Kidney (tissue), 14 donors: ENCODE results near the gene LMX1B. TPM values are rescaled to one million over a fixed set of nuclear protein-coding genes. Genes with fewer than 3 reads are reported as not detected.

Source experiments
- DNase-seq, 5 donors: peaks; one replicate each; pipeline ENCODE4 v3.0.0-alpha.2; 2013 to 2020
- FAIRE-seq: peaks from 2 replicates; lab custom pipeline; 2012; peaks lifted over from hg19 to GRCh38; lab: Jason Lieb, UNC
- H3K27ac ChIP-seq, 2 donors: one replicate each; pipeline ENCODE4 v1.7.0; 2013; ENCODE audit warnings: low read depth in 2 of 2, low read length in 2 of 2, inconsistent platforms in 1 of 2
- H3K27me3 ChIP-seq: one replicate; pipeline ENCODE4 v1.7.1; 2013; ENCODE audit warnings: low read length, inconsistent platforms; ENCODE audit not compliant: control insufficient read depth, insufficient read depth
- H3K36me3 ChIP-seq, 3 donors: one replicate each; pipeline versions ENCODE4 v1.7.0 to v1.7.1; 2013; ENCODE audit warnings: low read length in 3 of 3, control low read depth in 1 of 3, inconsistent platforms in 1 of 3; ENCODE audit not compliant: insufficient read depth in 3 of 3, control insufficient read depth in 2 of 3
- H3K4me1 ChIP-seq, 3 donors: one replicate each; pipeline versions ENCODE4 v1.7.0 to v1.7.1; 2013; ENCODE audit warnings: low read length in 3 of 3, inconsistent platforms in 1 of 3, low read depth in 1 of 3; ENCODE audit not compliant: control insufficient read depth in 2 of 3, insufficient read depth in 2 of 3
- H3K4me3 ChIP-seq, 3 donors: one replicate each; pipeline versions ENCODE4 v1.7.0 to v1.8.1; 2013; ENCODE audit warnings: low read length in 3 of 3, control low read depth in 1 of 3, inconsistent platforms in 1 of 3
- H3K9ac ChIP-seq, 3 donors: one replicate each; pipeline versions ENCODE4 v1.7.0 to v1.7.1; 2013; ENCODE audit warnings: low read length in 3 of 3, control low read depth in 1 of 3, inconsistent platforms in 1 of 3
- H3K9me3 ChIP-seq, 3 donors: one replicate each; pipeline versions ENCODE4 v1.7.0 to v1.7.1; 2013; ENCODE audit warnings: low read length in 3 of 3, control low read depth in 1 of 3, inconsistent platforms in 1 of 3; ENCODE audit not compliant: control insufficient read depth in 2 of 3, insufficient read depth in 1 of 3
- intact Hi-C: fragments of 100-400 bp; cut with DNase I; formaldehyde crosslinking; loops from one replicate; pipeline ENCODE4 v1.11.1; 2022
- polyA plus RNA-seq: library from polyadenylated mRNA; stranded (reverse); fragments of 350-450 nt; fragmentation: Illumina TruSeq; extraction: RNeasy Lipid Tissue Mini Kit (QIAGEN cat#74804); gene quantifications from one replicate; pipeline ENCODE4 v1.2.3, GENCODE V29; 2014; ENCODE audit warnings: low read depth, low replicate concordance; ENCODE audit not compliant: insufficient read depth
- total RNA-seq: library from RNA; stranded (reverse); fragmentation: NEBNext Ultra II Directional; extraction: Animal tissue kit (Norgen Biotek cat#: 25700); gene quantifications from one replicate; pipeline ENCODE4 v1.2.1, GENCODE V29; 2021
- TF ChIP-seq, protein P1 (sequence below): IDR thresholded peaks from 3 replicates; pipeline ENCODE4 v1.5.1; 2012; ENCODE audit warnings: mild to moderate bottlenecking, moderate library complexity, borderline replicate concordance; ENCODE audit not compliant: insufficient read depth; ENCODE audit errors: extremely low read depth
- donor health status: control.
- donor health status: control.
- donor health status: control.
- donor health status: control.
- donor health status: control.
- donor health status: DM: yes; HTN: yes; CAD: no.
- donor health status: Normal renal cell carcinoma (clear cell type).

Gene LMX1B
- total and polyA plus RNA-seq, 2 donors from 2014 or later: 0.57 to 2.6 TPM

DNA sequence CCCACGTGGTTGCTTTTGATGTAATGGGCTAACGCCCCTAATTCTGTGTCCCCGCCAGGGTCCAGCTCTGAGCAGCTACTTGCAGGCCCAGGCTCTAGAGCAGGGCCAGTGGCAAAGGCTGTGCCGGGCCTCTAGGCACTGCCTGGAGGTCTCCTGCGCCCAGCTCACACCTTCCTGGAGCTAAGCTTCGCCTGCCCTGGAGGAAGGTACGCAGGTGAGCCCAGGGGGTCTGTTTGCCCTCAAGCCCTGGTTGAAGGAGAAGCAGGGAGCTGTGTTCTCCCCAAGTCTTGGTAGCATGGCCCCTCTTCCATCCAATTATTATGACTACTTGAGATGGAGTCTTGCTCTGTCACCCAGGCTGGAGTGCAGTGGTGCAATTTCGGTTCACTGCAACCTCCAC is 5.2 kb upstream of the LMX1B start:
- intact Hi-C loops: no loop called here
- Histone ChIP-seq H3K27ac (no peak overlapping the region), H3K9me3 (no peaks in the 10 kb centered on the region), H3K4me1 (peaks cover 0 to 18% (median 4%) of the 10 kb centered on the region in 3 donors), H3K9ac (no peak overlapping the region), H3K36me3 (no peaks in the 10 kb centered on the region), H3K27me3 (peaks cover 9% of the 10 kb centered on the region), H3K4me3 (no peak overlapping the region)
- FAIRE-seq (no peak), DNase-seq (no peak)
- TF ChIP-seq, protein P1, sequence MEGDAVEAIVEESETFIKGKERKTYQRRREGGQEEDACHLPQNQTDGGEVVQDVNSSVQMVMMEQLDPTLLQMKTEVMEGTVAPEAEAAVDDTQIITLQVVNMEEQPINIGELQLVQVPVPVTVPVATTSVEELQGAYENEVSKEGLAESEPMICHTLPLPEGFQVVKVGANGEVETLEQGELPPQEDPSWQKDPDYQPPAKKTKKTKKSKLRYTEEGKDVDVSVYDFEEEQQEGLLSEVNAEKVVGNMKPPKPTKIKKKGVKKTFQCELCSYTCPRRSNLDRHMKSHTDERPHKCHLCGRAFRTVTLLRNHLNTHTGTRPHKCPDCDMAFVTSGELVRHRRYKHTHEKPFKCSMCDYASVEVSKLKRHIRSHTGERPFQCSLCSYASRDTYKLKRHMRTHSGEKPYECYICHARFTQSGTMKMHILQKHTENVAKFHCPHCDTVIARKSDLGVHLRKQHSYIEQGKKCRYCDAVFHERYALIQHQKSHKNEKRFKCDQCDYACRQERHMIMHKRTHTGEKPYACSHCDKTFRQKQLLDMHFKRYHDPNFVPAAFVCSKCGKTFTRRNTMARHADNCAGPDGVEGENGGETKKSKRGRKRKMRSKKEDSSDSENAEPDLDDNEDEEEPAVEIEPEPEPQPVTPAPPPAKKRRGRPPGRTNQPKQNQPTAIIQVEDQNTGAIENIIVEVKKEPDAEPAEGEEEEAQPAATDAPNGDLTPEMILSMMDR: no peak

- H3K27ac ChIP-seq: no peak overlapping the region
- no peak overlapping the region for H3K9ac ChIP-seq
- H3K36me3 ChIP-seq: no peaks in the 10 kb centered on the region
- H3K27me3 ChIP-seq: peaks cover 9% of the 10 kb centered on the region
- H3K9me3 ChIP-seq: no peaks in the 10 kb centered on the region
- H3K4me3 ChIP-seq: no peak overlapping the region
- intact Hi-C loops: no loop called here
- FAIRE-seq (no peak), DNase-seq (no peak)
- peaks cover 0 to 18% (median 4%) of the 10 kb centered on the region in 3 donors for H3K4me1 ChIP-seq
- TF ChIP-seq, protein P1: no peak
Measured at GRCh38 chr9:126609191-126609590, 4.5 kb upstream of the LMX1B start.

- Histone ChIP-seq H3K27ac (no peak overlapping the region), H3K9me3 (no peaks in the 10 kb centered on the region), H3K36me3 (no peaks in the 10 kb centered on the region), H3K4me1 (peaks cover 0 to 19% (median 4%) of the 10 kb centered on the region in 3 donors), H3K4me3 (no peak overlapping the region), H3K9ac (no peak overlapping the region), H3K27me3 (peaks cover 15% of the 10 kb centered on the region)
- FAIRE-seq (no peak), DNase-seq (peak in 2 of 5 donors; percentile 50 to 74)
- intact Hi-C loops: loop anchor here (10.0 kb wide), 1 partner anchor 175 kb away; no protein-coding TSS in a partner anchor
- TF ChIP-seq, protein P1: no peak
Measured at GRCh38 chr9:126609711-126610388, 3.9 kb upstream of the LMX1B start.
